Upper lobe of right lung (tissue), 1 donor: ENCODE measurements around the gene FAT3. TPM values are rescaled to one million over a fixed set of nuclear protein-coding genes. Genes with fewer than 3 reads are reported as not detected.

Experiments used
- ATAC-seq: fragments of 200-7000 bp; cut with Tn5 transposase; one replicate; pipeline ENCODE4 v1.9.1; 2020; ENCODE audit warnings: mild to moderate bottlenecking, moderate library complexity
- DNase-seq: peaks from one replicate; pipeline ENCODE4 v3.0.0-alpha.2; 2020
- H3K27ac ChIP-seq: fragments of 200-600 bp; one replicate; pipeline ENCODE4 v1.8.0; 2022
- H3K27me3 ChIP-seq: fragments of 200-600 bp; one replicate; pipeline ENCODE4 v1.8.0; 2022; ENCODE audit warnings: mild to moderate bottlenecking
- H3K36me3 ChIP-seq: fragments of 200-600 bp; one replicate; pipeline ENCODE4 v1.8.0; 2022
- H3K4me1 ChIP-seq: fragments of 200-600 bp; one replicate; pipeline ENCODE4 v1.8.0; 2022
- H3K4me3 ChIP-seq: fragments of 200-600 bp; one replicate; pipeline ENCODE4 v1.8.0; 2022; ENCODE audit warnings: mild to moderate bottlenecking
- H3K9me3 ChIP-seq: fragments of 200-600 bp; one replicate; pipeline ENCODE4 v1.8.0; 2022
- CTCF ChIP-seq: fragments of 200-600 bp; IDR thresholded peaks from one replicate; pipeline ENCODE4 v1.8.0; 2022; ENCODE audit warnings: antibody characterized with exemption
- intact Hi-C: fragments of 100-400 bp; cut with DNase I; formaldehyde crosslinking; loops from one replicate; pipeline ENCODE4 v1.11.0; 2022
- long read RNA-seq: library from polyadenylated mRNA; unstranded; transcript quantifications from one replicate; pipeline ENCODE4 v2.0.0, GENCODE V29; 2021
- total RNA-seq: library from RNA; stranded (reverse); fragmentation: NEBNext Ultra II Directional; extraction: Animal tissue kit (Norgen Biotek cat#: 25700); gene quantifications from one replicate; pipeline ENCODE4 v1.2.1, GENCODE V29; 2021
- donor health status: DM: no; HTN: yes; CAD: no; lungs with severe emphysema.

The FAT3 gene
- total RNA-seq: 6.9 TPM
- long read RNA-seq, partial matches to known transcripts: 0 of 1 reads
- long read RNA-seq, other reads (novel, unspliced or antisense): 1 of 1 reads

GRCh38 chr11:92224407-92225124 lies at the start of gene FAT3:
Gene FAT3, plus strand, starts transcription at chr11:92224818. Its CDS starts 127,295 bp downstream, at chr11:92352113.
- peak; percentile 63 for DNase-seq
- Histone ChIP-seq H3K9me3 (no peaks in the 10 kb centered on the region), H3K36me3 (no peaks in the 10 kb centered on the region), H3K4me3 (peak within 1 kb of the TSS; percentile 45), H3K27ac (peak within 1 kb of the TSS; percentile 11), H3K4me1 (no peaks in the 10 kb centered on the region), H3K27me3 (peaks cover 46% of the 10 kb centered on the region)
- intact Hi-C loops: no loop called here
- peak; percentile 47 for ATAC-seq
- no peak for TF ChIP-seq CTCF

- intact Hi-C loops: no loop called here
- H3K4me1 ChIP-seq: no peaks in the 10 kb centered on the region
- no peak overlapping the region for H3K4me3 ChIP-seq
- DNase-seq (no peak), ATAC-seq (no peak)
- no peak overlapping the region for H3K27ac ChIP-seq
- H3K27me3 ChIP-seq: no peaks in the 10 kb centered on the region
- TF ChIP-seq CTCF: no peak
- no peaks in the 10 kb centered on the region for H3K36me3 ChIP-seq
- no peaks in the 10 kb centered on the region for H3K9me3 ChIP-seq
These were observed 45.5 kb upstream of the FAT3 start for GRCh38 chr11:92179017-92179670.

GRCh38 chr11:92180226-92180625 lies 44.4 kb upstream of the FAT3 start:
- no peaks in the 10 kb centered on the region for H3K27me3 ChIP-seq
- no peaks in the 10 kb centered on the region for H3K9me3 ChIP-seq
- H3K4me1 ChIP-seq: no peaks in the 10 kb centered on the region
- H3K4me3 ChIP-seq: no peak overlapping the region
- no peak for TF ChIP-seq CTCF
- intact Hi-C loops: no loop called here
- no peak for ATAC-seq
- H3K36me3 ChIP-seq: no peaks in the 10 kb centered on the region
- no peak for DNase-seq
- no peak overlapping the region for H3K27ac ChIP-seq

GRCh38 chr11:92180664-92181251 lies 43.9 kb upstream of the FAT3 start:
- H3K27ac ChIP-seq: no peak overlapping the region
- H3K36me3 ChIP-seq: no peaks in the 10 kb centered on the region
- H3K27me3 ChIP-seq: no peaks in the 10 kb centered on the region
- no peaks in the 10 kb centered on the region for H3K9me3 ChIP-seq
- no peak for ATAC-seq
- no peak overlapping the region for H3K4me3 ChIP-seq
- DNase-seq: no peak
- intact Hi-C loops: no loop called here
- TF ChIP-seq CTCF: no peak
- H3K4me1 ChIP-seq: no peaks in the 10 kb centered on the region

GRCh38 chr11:92190535-92191206 lies 33.9 kb upstream of the FAT3 start:
- intact Hi-C loops: no loop called here
- H3K4me1 ChIP-seq: no peaks in the 10 kb centered on the region
- H3K9me3 ChIP-seq: no peaks in the 10 kb centered on the region
- H3K27me3 ChIP-seq: no peaks in the 10 kb centered on the region
- no peak overlapping the region for H3K4me3 ChIP-seq
- DNase-seq (no peak), ATAC-seq (no peak)
- no peaks in the 10 kb centered on the region for H3K36me3 ChIP-seq
- H3K27ac ChIP-seq: no peak overlapping the region
- no peak for TF ChIP-seq CTCF
